Stimulated activated CD8-positive, alpha-beta memory T cell treated with anti-CD3 and anti-CD28 coated beads, Interleukin-12 subunit alpha, Interleukin-12 subunit beta, amount 100 ng/mL, for 24 hours (primary cell): Measurements from ENCODE around the gene PTGFRN.
"Not testable (repeated sequence)": the region's sequence is repeated elsewhere in the genome, so short reads cannot be mapped to it uniquely, and the experiment has no call there.

Experiments
- DNase-seq: peaks from one replicate; pipeline ENCODE4 v3.0.0-alpha.2; 2020; ENCODE audit errors: extremely low read depth

Gene PTGFRN

GRCh38 chr1:116916533-116917445 is 7.1 kb downstream of the PTGFRN start:
- no peak for DNase-seq

- no peak for DNase-seq
Observed at GRCh38 chr1:116918714-116919357, 9.1 kb downstream of the PTGFRN start.

- DNase-seq = no peak
Observed at GRCh38 chr1:116919802-116920201, 10.1 kb downstream of the PTGFRN start.

GRCh38 chr1:116920211-116920610 is 10.5 kb downstream of the PTGFRN start:
- no peak for DNase-seq

- DNase-seq = no peak
Observed at GRCh38 chr1:116921301-116921885, 11.7 kb downstream of the PTGFRN start.

GRCh38 chr1:116921937-116922336 is 12.2 kb downstream of the PTGFRN start:
- DNase-seq = no peak

- no peak for DNase-seq
Observed at GRCh38 chr1:116923421-116923820, 13.7 kb downstream of the PTGFRN start.

GRCh38 chr1:116927049-116927798 is 17.5 kb downstream of the PTGFRN start:
- DNase-seq = no peak

- DNase-seq = no peak
Observed at GRCh38 chr1:116929961-116930592, 20.4 kb downstream of the PTGFRN start.

- no peak for DNase-seq
Observed at GRCh38 chr1:116931016-116931918, 21.6 kb downstream of the PTGFRN start.

- DNase-seq = no peak
Observed at GRCh38 chr1:116933606-116934515, 24.1 kb downstream of the PTGFRN start.

- DNase-seq = no peak
Observed at GRCh38 chr1:116934586-116935207, 25.0 kb downstream of the PTGFRN start.

- no peak for DNase-seq
Observed at GRCh38 chr1:116938216-116938615, 28.5 kb downstream of the PTGFRN start.

GRCh38 chr1:116939780-116940543 is 30.2 kb downstream of the PTGFRN start:
- DNase-seq = not testable (repeated sequence)

- DNase-seq = no peak
Observed at GRCh38 chr1:116940814-116941599, 31.3 kb downstream of the PTGFRN start.

GRCh38 chr1:116941670-116942069 is 32.0 kb downstream of the PTGFRN start:
- DNase-seq = no peak

GRCh38 chr1:116942344-116942743 is 32.6 kb downstream of the PTGFRN start:
- DNase-seq = no peak
